GM12878 (cell line): Measurements from ENCODE around the gene ABCC4. TPM values are rescaled to one million over a fixed set of nuclear protein-coding genes. Genes with fewer than 3 reads are reported as not detected.

Source experiments
- ATAC-seq: fragments of 200-7000 bp; cut with Tn5 transposase; 3 replicates; pipeline ENCODE4 v1.9.1; 2020; ENCODE audit warnings: mild to moderate bottlenecking, moderate library complexity
- BruUV-seq: library from RNA; stranded (reverse); fragments of 400-500 nt; replicated peaks from 2 replicates; lab custom pipeline; 2021; lab: Mats Ljungman, UMichigan
- CTCF ChIA-PET: fragments of 300-600 bp; sonication (Branson Sonifier 250); formaldehyde crosslinking; extraction: SDS; loops from one replicate; lab custom pipeline; 2021; ENCODE audit warnings: inconsistent platforms; lab: Yijun Ruan, JAX
- POLR2A ChIA-PET: fragments of 350-600 bp; formaldehyde crosslinking; extraction: SDS; loops from one replicate; lab custom pipeline; 2021; ENCODE audit warnings: inconsistent platforms; lab: Charles Lee
- RAD21 ChIA-PET: fragments of 300-600 bp; sonication (Branson Sonifier 250); formaldehyde crosslinking; loops from one replicate; lab custom pipeline; 2023; ENCODE audit warnings: antibody characterized with exemption; ENCODE audit not compliant: unreplicated experiment; lab: Charles Lee
- SMC1A ChIA-PET: fragments of 300-600 bp; sonication (Branson Sonifier 250); formaldehyde crosslinking; loops from one replicate; lab custom pipeline; 2023; ENCODE audit not compliant: unreplicated experiment, uncharacterized antibody; lab: Charles Lee
- DNase-seq: peaks from one replicate; pipeline ENCODE4 v3.0.0-alpha.2; 2011; ENCODE audit warnings: low read depth, low spot score
- FAIRE-seq: peaks from 3 replicates; lab custom pipeline; 2011; peaks lifted over from hg19 to GRCh38; lab: Jason Lieb, UNC
- H2AFZ ChIP-seq: 2 replicates; pipeline ENCODE4 v1.6.0; 2011; ENCODE audit warnings: low read depth, low read length, control low read depth; ENCODE audit not compliant: control insufficient read depth
- H3K27ac ChIP-seq: 2 replicates; pipeline ENCODE4 v1.5.1; 2011; ENCODE audit warnings: control low read depth; ENCODE audit not compliant: control insufficient read depth, insufficient read depth
- H3K27me3 ChIP-seq, 2 experiments: replicated peaks in 1 of 2; 2 replicates each; pipeline versions ENCODE4 v1.6.0 to v1.6.1; 2011; ENCODE audit warnings: low read length in 1 of 2; ENCODE audit not compliant: control insufficient read depth in 2 of 2, insufficient read depth in 2 of 2
- H3K36me3 ChIP-seq, 2 experiments: 2 replicates each; pipeline ENCODE4 v1.5.1; 2011; ENCODE audit warnings: low read length in 1 of 2; ENCODE audit not compliant: control insufficient read depth in 2 of 2, insufficient read depth in 2 of 2
- H3K4me1 ChIP-seq: 2 replicates; pipeline ENCODE4 v1.6.1; 2011; ENCODE audit warnings: mild to moderate bottlenecking, low read length, moderate library complexity, mixed read lengths; ENCODE audit not compliant: control insufficient read depth, insufficient read depth
- H3K4me2 ChIP-seq: 2 replicates; pipeline ENCODE4 v1.6.0; 2011; ENCODE audit warnings: control low read depth; ENCODE audit not compliant: control insufficient read depth, insufficient read depth
- H3K4me3 ChIP-seq: fragments of 200-600 bp; sonication (generic); 2 replicates; pipeline ENCODE4 v1.5.1; 2016
- H3K79me2 ChIP-seq: 2 replicates; pipeline ENCODE4 v1.6.0; 2011; ENCODE audit warnings: low read length; ENCODE audit not compliant: control insufficient read depth, insufficient read depth
- H3K9ac ChIP-seq: 2 replicates; pipeline ENCODE4 v1.8.0; 2011; ENCODE audit warnings: low read length, control low read depth, mixed read lengths; ENCODE audit not compliant: control insufficient read depth, insufficient read depth
- H3K9me3 ChIP-seq: replicated peaks from 3 replicates; pipeline ENCODE4 v1.5.1; 2011; ENCODE audit warnings: mild to moderate bottlenecking, low read length; ENCODE audit not compliant: control insufficient read depth, insufficient read depth
- H4K20me1 ChIP-seq: 2 replicates; pipeline ENCODE4 v1.6.0; 2011; ENCODE audit not compliant: control insufficient read depth, insufficient read depth
- HSF1 ChIP-seq: fragments of 150-350 bp; IDR thresholded peaks from 2 replicates; pipeline ENCODE4 v1.6.1; 2014; ENCODE audit warnings: mild to moderate bottlenecking, low read depth, low read length
- USF1 ChIP-seq: IDR thresholded peaks from 2 replicates; pipeline ENCODE4 v1.6.1; 2011; ENCODE audit warnings: borderline replicate concordance, low read depth, mild to moderate bottlenecking, moderate library complexity, mixed read lengths, low read length; ENCODE audit not compliant: insufficient read depth; ENCODE audit errors: extremely low read length
- ZBTB40 ChIP-seq: fragments of 450-650 bp; IDR thresholded peaks from 2 replicates; pipeline ENCODE4 v1.6.1; 2016; ENCODE audit warnings: mild to moderate bottlenecking, moderate library complexity, borderline replicate concordance
- WGBS: methylation state at CpG from one replicate; pipeline ENCODE4 v1.1.6; 2016; ENCODE audit warnings: low lambda C conversion rate; ENCODE audit not compliant: insufficient replicate concordance, insufficient coverage; ENCODE audit errors: missing lambda C conversion rate; 5-methylcytosine and 5-hydroxymethylcytosine counted together
- in situ Hi-C: fragments of 300-500 bp; cut with MboI; formaldehyde crosslinking; loops from 9 replicates; pipeline ENCODE4 v1.14.3; 2018; ENCODE audit warnings: mixed read lengths
- intact Hi-C: fragments of 100-400 bp; cut with micrococcal nuclease; formaldehyde crosslinking; loops from one replicate; pipeline ENCODE4 v1.14.2; 2022; ENCODE audit not compliant: unreplicated experiment
- polyA plus RNA-seq, 11 experiments: library from polyadenylated mRNA; depleted of rRNA in 4 of 11; unstranded in 6 of 11; stranded (reverse) in 5 of 11; fragments of >200 nt; fragmentation: Nextera tagmentation in 4 of 11; fragmentation: Illumina TruSeq in 1 of 11; extraction: Ambion mirVana in 4 of 11; extraction: Trizol in 1 of 11; gene quantifications; 1 replicate in 1 of 11; 2 replicates in 10 of 11; pipeline versions ENCODE4 v1.2.1 to v1.2.3, GENCODE V29; 2011 to 2016; ENCODE audit warnings: inconsistent platforms in 2 of 11, missing spikeins in 2 of 11, low read depth in 1 of 11
- total RNA-seq, 4 experiments: library from RNA; depleted of rRNA in 3 of 4; stranded (reverse); fragments of >200 nt in 3 of 4; fragmentation: Illumina TruSeq in 1 of 4; extraction: Trizol in 1 of 4; gene quantifications; 2 replicates each; pipeline versions ENCODE4 v1.2.1 to v1.2.3, GENCODE V29; 2013 to 2021

ABCC4 gene
- total and polyA plus RNA-seq, 10 of the 15 experiments (the other 5 are each of a cell fraction or from before 2014, with no cell fraction given): 7.2 to 44.4 (median 24.1) TPM

- TF ChIP-seq ZBTB40: no peak
Measured at GRCh38 chr13:95128045-95128643, 173.1 kb downstream of the ABCC4 start (continued).

GRCh38 chr13:95124959-95125358 is 176.3 kb downstream of the ABCC4 start:
- H3K27ac ChIP-seq: no peak overlapping the region
- H3K27me3 ChIP-seq: no peaks in the 10 kb centered on the region
- H3K4me3 ChIP-seq: no peak overlapping the region
- FAIRE-seq (no peak), DNase-seq (no peak), ATAC-seq (no peak)
- WGBS: 100% methylated on average over 2 of the region's 2 CpGs
- ChIA-PET RAD21 (no interaction called here), SMC1A (no interaction called here), POLR2A (interaction anchor here (0.6 kb wide), 1 partner anchor 461 kb away, joined by 4 read pairs; no protein-coding TSS in a partner anchor), CTCF (no interaction called here)
- H3K4me2 ChIP-seq: no peak overlapping the region
- intact Hi-C loops (no loop called here), in situ Hi-C loops (no loop called here)
- no peaks in the 10 kb centered on the region for H4K20me1 ChIP-seq
- no peaks in the 10 kb centered on the region for H3K9me3 ChIP-seq
- no peak overlapping the region for H2AFZ ChIP-seq
- no peak overlapping the region for H3K9ac ChIP-seq
- peaks cover 2 to 13% of the 10 kb centered on the region in 2 experiments; a peak in 3 of 4 replicates for H3K36me3 ChIP-seq
- no TSS peak for BruUV-seq
- H3K79me2 ChIP-seq: no peaks in the 10 kb centered on the region
- no peak for TF ChIP-seq HSF1
- no peak for TF ChIP-seq USF1
- no peaks in the 10 kb centered on the region for H3K4me1 ChIP-seq
